ENCODE data around the gene AFTPH.

Gene AFTPH

GRCh38 chr2:64593035-64593655 is 69.0 kb downstream of the AFTPH start:
- DNase-seq = no peak

GRCh38 chr2:64594226-64594989 is 70.3 kb downstream of the AFTPH start:
- no peak for DNase-seq

- no peak for DNase-seq
Observed at GRCh38 chr2:64595397-64596176, 71.5 kb downstream of the AFTPH start.

- no peak for DNase-seq
Observed at GRCh38 chr2:64598226-64598625, 74.1 kb downstream of the AFTPH start.

- no peak for DNase-seq
Observed at GRCh38 chr2:64599469-64599868, 75.3 kb downstream of the AFTPH start.

GRCh38 chr2:64601034-64601754 is 77.1 kb downstream of the AFTPH start:
- DNase-seq = no peak

GRCh38 chr2:64601785-64602391 is 77.8 kb downstream of the AFTPH start:
- no peak for DNase-seq

GRCh38 chr2:64602436-64602835 is 78.3 kb downstream of the AFTPH start:
- no peak for DNase-seq

GRCh38 chr2:64604155-64604554 is 80.0 kb downstream of the AFTPH start:
- DNase-seq = no peak

- DNase-seq = no peak
Observed at GRCh38 chr2:64605026-64605471, 80.9 kb downstream of the AFTPH start.

GRCh38 chr2:64605991-64606478 is 81.9 kb downstream of the AFTPH start:
- no peak for DNase-seq

- peak; percentile 89 for DNase-seq
Observed at GRCh38 chr2:64606479-64607363, 82.6 kb downstream of the AFTPH start.

GRCh38 chr2:64607381-64608304 is 83.5 kb downstream of the AFTPH start:
- no peak for DNase-seq

GRCh38 chr2:64608867-64609226 is 84.7 kb downstream of the AFTPH start:
- no peak for DNase-seq

- peak; percentile 69 for DNase-seq
Observed at GRCh38 chr2:64609227-64609941, 85.3 kb downstream of the AFTPH start.

- DNase-seq = no peak
Observed at GRCh38 chr2:64609942-64610281, 85.8 kb downstream of the AFTPH start.

- DNase-seq = no peak
Observed at GRCh38 chr2:64610316-64610855, 86.3 kb downstream of the AFTPH start.

- DNase-seq = no peak
Observed at GRCh38 chr2:64612575-64613195, 88.6 kb downstream of the AFTPH start.

- DNase-seq = no peak
Observed at GRCh38 chr2:64613276-64613675, 89.1 kb downstream of the AFTPH start.

All from activated naive CD4-positive, alpha-beta T cell treated with Interleukin-2 at 50 U/mL for 16 hours (primary cell).